ENCODE data around the gene ZSCAN21. TPM values are rescaled to one million over a fixed set of nuclear protein-coding genes. Genes with fewer than 3 reads are reported as not detected.

The ZSCAN21 gene
- total and polyA plus RNA-seq, 10 of the 15 experiments (the other 5 are each of a cell fraction or from before 2014, with no cell fraction given): 1.9 to 9.6 (median 7.1) TPM

GRCh38 chr7:100015232-100016214 lies 34.1 kb upstream of the ZSCAN21 start, which contains the start of gene ZKSCAN1 (continued):
- TF ChIP-seq TCF7 (IDR thresholded peaks at IDR 0.05; ENCODE audit: borderline replicate concordance) (0 out of 2 replicates have a peak, but pooled peaks have one; percentile 26), POLR2AphosphoS2 (IDR thresholded peaks at IDR 0.05; ENCODE audit: low read depth, low read length) (peak; percentile 68; the same call in 1 of the 2 replicates), YBX1 (IDR thresholded peaks at IDR 0.05) (no peak), EP300 (IDR thresholded peaks at IDR 0.05; ENCODE audit: borderline replicate concordance in 1 of 2, control insufficient read depth in 1 of 2, low read depth in 2 of 2, low read length in 2 of 2) (no peak), NR2C1 (IDR thresholded peaks at IDR 0.05) (peak; percentile 69), IKZF1 (conservative IDR thresholded peaks at IDR 0.05) (peak; percentile 80), BACH1 (IDR thresholded peaks at IDR 0.05; ENCODE audit: borderline replicate concordance) (0 out of 2 replicates have a peak, but pooled peaks have one; percentile 27), BHLHE40 (IDR thresholded peaks at IDR 0.05; ENCODE audit: borderline replicate concordance in 1 of 2, low read depth in 2 of 2, low read length in 1 of 2) (peak in 1 of 2 experiments; percentile 33; a peak in 1 of 4 replicates), EZH2 (IDR thresholded peaks at IDR 0.05; ENCODE audit: borderline replicate concordance, control insufficient read depth, low read depth, low read length) (no peak), MEF2A (IDR thresholded peaks at IDR 0.05; ENCODE audit: insufficient read depth, low read depth, low read length) (no peak), TAF1 (IDR thresholded peaks at IDR 0.05; ENCODE audit: borderline replicate concordance, low read depth, low read length) (peak; percentile 99), EGR1 (IDR thresholded peaks at IDR 0.05; ENCODE audit: borderline replicate concordance in 1 of 2, low read depth in 2 of 2, low read length in 2 of 2) (peak; percentile 64 to 84), SMAD5 (IDR thresholded peaks at IDR 0.05; ENCODE audit: low read depth) (peak; percentile 88; the same call in 1 of the 2 replicates), ATF7 (IDR thresholded peaks at IDR 0.05; ENCODE audit: low read depth) (0 out of 2 replicates have a peak, but pooled peaks have one; percentile 32), KLF5 (IDR thresholded peaks at IDR 0.05; ENCODE audit: partially characterized antibody) (no peak), ZBED1 (IDR thresholded peaks at IDR 0.05; ENCODE audit: borderline replicate concordance) (0 out of 2 replicates have a peak, but pooled peaks have one; percentile 14), RBBP5 (conservative IDR thresholded peaks at IDR 0.05) (no peak), KAT2A (conservative IDR thresholded peaks at IDR 0.05; ENCODE audit: control insufficient read depth, low read depth, low read length) (no peak), SRF (IDR thresholded peaks at IDR 0.05; ENCODE audit: low read depth in 2 of 2, low read length in 2 of 2) (no peak)
- TF ChIP-seq, protein P1, sequence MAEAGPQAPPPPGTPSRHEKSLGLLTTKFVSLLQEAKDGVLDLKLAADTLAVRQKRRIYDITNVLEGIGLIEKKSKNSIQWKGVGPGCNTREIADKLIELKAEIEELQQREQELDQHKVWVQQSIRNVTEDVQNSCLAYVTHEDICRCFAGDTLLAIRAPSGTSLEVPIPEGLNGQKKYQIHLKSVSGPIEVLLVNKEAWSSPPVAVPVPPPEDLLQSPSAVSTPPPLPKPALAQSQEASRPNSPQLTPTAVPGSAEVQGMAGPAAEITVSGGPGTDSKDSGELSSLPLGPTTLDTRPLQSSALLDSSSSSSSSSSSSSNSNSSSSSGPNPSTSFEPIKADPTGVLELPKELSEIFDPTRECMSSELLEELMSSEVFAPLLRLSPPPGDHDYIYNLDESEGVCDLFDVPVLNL (IDR thresholded peaks at IDR 0.05; ENCODE audit: low read depth, low read length): no peak
- TF ChIP-seq, protein P2, sequence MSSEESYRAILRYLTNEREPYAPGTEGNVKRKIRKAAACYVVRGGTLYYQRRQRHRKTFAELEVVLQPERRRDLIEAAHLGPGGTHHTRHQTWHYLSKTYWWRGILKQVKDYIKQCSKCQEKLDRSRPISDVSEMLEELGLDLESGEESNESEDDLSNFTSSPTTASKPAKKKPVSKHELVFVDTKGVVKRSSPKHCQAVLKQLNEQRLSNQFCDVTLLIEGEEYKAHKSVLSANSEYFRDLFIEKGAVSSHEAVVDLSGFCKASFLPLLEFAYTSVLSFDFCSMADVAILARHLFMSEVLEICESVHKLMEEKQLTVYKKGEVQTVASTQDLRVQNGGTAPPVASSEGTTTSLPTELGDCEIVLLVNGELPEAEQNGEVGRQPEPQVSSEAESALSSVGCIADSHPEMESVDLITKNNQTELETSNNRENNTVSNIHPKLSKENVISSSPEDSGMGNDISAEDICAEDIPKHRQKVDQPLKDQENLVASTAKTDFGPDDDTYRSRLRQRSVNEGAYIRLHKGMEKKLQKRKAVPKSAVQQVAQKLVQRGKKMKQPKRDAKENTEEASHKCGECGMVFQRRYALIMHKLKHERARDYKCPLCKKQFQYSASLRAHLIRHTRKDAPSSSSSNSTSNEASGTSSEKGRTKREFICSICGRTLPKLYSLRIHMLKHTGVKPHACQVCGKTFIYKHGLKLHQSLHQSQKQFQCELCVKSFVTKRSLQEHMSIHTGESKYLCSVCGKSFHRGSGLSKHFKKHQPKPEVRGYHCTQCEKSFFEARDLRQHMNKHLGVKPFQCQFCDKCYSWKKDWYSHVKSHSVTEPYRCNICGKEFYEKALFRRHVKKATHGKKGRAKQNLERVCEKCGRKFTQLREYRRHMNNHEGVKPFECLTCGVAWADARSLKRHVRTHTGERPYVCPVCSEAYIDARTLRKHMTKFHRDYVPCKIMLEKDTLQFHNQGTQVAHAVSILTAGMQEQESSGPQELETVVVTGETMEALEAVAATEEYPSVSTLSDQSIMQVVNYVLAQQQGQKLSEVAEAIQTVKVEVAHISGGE (CRISPR knock-in tag; IDR thresholded peaks at IDR 0.05): peak; percentile 36; the same call in 1 of the 2 replicates
- TF ChIP-seq, protein P3, sequence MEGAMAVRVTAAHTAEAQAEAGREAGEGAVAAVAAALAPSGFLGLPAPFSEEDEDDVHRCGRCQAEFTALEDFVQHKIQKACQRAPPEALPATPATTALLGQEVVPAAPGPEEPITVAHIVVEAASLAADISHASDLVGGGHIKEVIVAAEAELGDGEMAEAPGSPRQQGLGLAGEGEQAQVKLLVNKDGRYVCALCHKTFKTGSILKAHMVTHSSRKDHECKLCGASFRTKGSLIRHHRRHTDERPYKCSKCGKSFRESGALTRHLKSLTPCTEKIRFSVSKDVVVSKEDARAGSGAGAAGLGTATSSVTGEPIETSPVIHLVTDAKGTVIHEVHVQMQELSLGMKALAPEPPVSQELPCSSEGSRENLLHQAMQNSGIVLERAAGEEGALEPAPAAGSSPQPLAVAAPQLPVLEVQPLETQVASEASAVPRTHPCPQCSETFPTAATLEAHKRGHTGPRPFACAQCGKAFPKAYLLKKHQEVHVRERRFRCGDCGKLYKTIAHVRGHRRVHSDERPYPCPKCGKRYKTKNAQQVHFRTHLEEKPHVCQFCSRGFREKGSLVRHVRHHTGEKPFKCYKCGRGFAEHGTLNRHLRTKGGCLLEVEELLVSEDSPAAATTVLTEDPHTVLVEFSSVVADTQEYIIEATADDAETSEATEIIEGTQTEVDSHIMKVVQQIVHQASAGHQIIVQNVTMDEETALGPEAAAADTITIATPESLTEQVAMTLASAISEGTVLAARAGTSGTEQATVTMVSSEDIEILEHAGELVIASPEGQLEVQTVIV (IDR thresholded peaks at IDR 0.05; ENCODE audit: borderline replicate concordance, partially characterized antibody): peak; percentile 80

Data from GM12878 (cell line).